Measurements from ENCODE around the gene HNF4A.

The HNF4A gene

GRCh38 chr20:44445742-44446710 is 90.5 kb downstream of the HNF4A start:
- no peaks in the 10 kb centered on the region for H3K9me3 ChIP-seq (ENCODE audit: low read length)
- H3K9ac ChIP-seq (ENCODE audit: low read length) = no peak overlapping the region
- no peaks in the 10 kb centered on the region for H3K36me3 ChIP-seq (ENCODE audit: insufficient read depth, low read length)
- no peaks in the 10 kb centered on the region for H3K4me1 ChIP-seq (ENCODE audit: insufficient read depth, low read length)
- H3K4me3 ChIP-seq (ENCODE audit: low read depth in 1 of 2, low read length in 2 of 2) = no peak overlapping the region
- H3K27me3 ChIP-seq (ENCODE audit: control insufficient read depth in 1 of 2, insufficient read depth in 2 of 2, low read length in 2 of 2) = no peaks in the 10 kb centered on the region
- H3K27ac ChIP-seq (ENCODE audit: low read depth, low read length) = no peak overlapping the region

- Histone ChIP-seq H3K4me3 (ENCODE audit: low read depth in 1 of 2, low read length in 2 of 2) (no peak overlapping the region), H3K9me3 (ENCODE audit: low read length) (no peaks in the 10 kb centered on the region), H3K27me3 (ENCODE audit: control insufficient read depth in 1 of 2, insufficient read depth in 2 of 2, low read length in 2 of 2) (no peaks in the 10 kb centered on the region), H3K27ac (ENCODE audit: low read depth, low read length) (no peak overlapping the region), H3K4me1 (ENCODE audit: insufficient read depth, low read length) (no peaks in the 10 kb centered on the region), H3K36me3 (ENCODE audit: insufficient read depth, low read length) (no peaks in the 10 kb centered on the region), H3K9ac (ENCODE audit: low read length) (no peak overlapping the region)
These were observed 92.4 kb downstream of the HNF4A start for GRCh38 chr20:44447827-44448419.

GRCh38 chr20:44448753-44449546 is 93.5 kb downstream of the HNF4A start:
- no peaks in the 10 kb centered on the region for H3K36me3 ChIP-seq (ENCODE audit: insufficient read depth, low read length)
- H3K27me3 ChIP-seq (ENCODE audit: control insufficient read depth in 1 of 2, insufficient read depth in 2 of 2, low read length in 2 of 2) = no peaks in the 10 kb centered on the region
- H3K27ac ChIP-seq (ENCODE audit: low read depth, low read length) = no peak overlapping the region
- H3K4me1 ChIP-seq (ENCODE audit: insufficient read depth, low read length) = no peaks in the 10 kb centered on the region
- H3K4me3 ChIP-seq (ENCODE audit: low read depth in 1 of 2, low read length in 2 of 2) = no peak overlapping the region
- no peaks in the 10 kb centered on the region for H3K9me3 ChIP-seq (ENCODE audit: low read length)
- no peak overlapping the region for H3K9ac ChIP-seq (ENCODE audit: low read length)

GRCh38 chr20:44449864-44450263 is 94.4 kb downstream of the HNF4A start:
- H3K27ac ChIP-seq (ENCODE audit: low read depth, low read length) = no peak overlapping the region
- H3K4me3 ChIP-seq (ENCODE audit: low read depth in 1 of 2, low read length in 2 of 2) = no peak overlapping the region
- H3K27me3 ChIP-seq (ENCODE audit: control insufficient read depth in 1 of 2, insufficient read depth in 2 of 2, low read length in 2 of 2) = no peaks in the 10 kb centered on the region
- H3K9ac ChIP-seq (ENCODE audit: low read length) = no peak overlapping the region
- H3K9me3 ChIP-seq (ENCODE audit: low read length) = no peaks in the 10 kb centered on the region
- H3K36me3 ChIP-seq (ENCODE audit: insufficient read depth, low read length) = no peaks in the 10 kb centered on the region
- no peaks in the 10 kb centered on the region for H3K4me1 ChIP-seq (ENCODE audit: insufficient read depth, low read length)

DNA sequence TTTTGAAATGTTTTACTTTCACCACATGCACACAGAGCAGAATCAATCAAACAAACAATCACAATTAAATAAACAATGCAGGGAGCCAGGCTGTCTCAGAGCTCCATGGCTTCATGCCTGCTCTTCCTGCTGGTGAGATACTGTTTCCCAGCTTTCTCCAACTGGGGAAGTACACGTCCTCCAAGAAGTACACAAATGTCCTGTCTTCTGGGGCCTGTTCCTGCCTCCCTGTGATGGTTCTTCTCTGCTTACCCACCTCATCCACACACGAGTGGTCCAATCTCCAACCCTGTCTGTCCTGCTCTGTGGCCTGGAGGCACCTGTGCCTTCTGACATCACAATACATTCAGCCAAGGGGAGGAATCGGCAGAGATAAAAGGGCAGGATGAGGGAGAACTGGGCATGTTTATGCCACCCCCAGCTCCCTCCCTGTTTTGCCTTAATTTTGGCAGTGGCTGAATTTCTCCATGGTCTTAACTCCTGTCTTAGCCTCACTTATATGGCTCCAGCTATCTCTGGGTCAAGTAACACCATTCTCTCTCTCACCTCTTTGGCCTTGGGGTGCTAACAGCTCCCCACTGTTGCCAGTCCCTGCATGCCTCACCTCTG is 94.9 kb downstream of the HNF4A start:
- Histone ChIP-seq H3K36me3 (ENCODE audit: insufficient read depth, low read length) (no peaks in the 10 kb centered on the region), H3K9ac (ENCODE audit: low read length) (no peak overlapping the region), H3K4me1 (ENCODE audit: insufficient read depth, low read length) (no peaks in the 10 kb centered on the region), H3K9me3 (ENCODE audit: low read length) (no peaks in the 10 kb centered on the region), H3K27me3 (ENCODE audit: control insufficient read depth in 1 of 2, insufficient read depth in 2 of 2, low read length in 2 of 2) (no peaks in the 10 kb centered on the region), H3K27ac (ENCODE audit: low read depth, low read length) (no peak overlapping the region), H3K4me3 (ENCODE audit: low read depth in 1 of 2, low read length in 2 of 2) (no peak overlapping the region)

GRCh38 chr20:44450903-44451450 is 95.5 kb downstream of the HNF4A start:
- no peaks in the 10 kb centered on the region for H3K36me3 ChIP-seq (ENCODE audit: insufficient read depth, low read length)
- H3K9ac ChIP-seq (ENCODE audit: low read length) = no peak overlapping the region
- H3K27me3 ChIP-seq (ENCODE audit: control insufficient read depth in 1 of 2, insufficient read depth in 2 of 2, low read length in 2 of 2) = no peaks in the 10 kb centered on the region
- H3K4me1 ChIP-seq (ENCODE audit: insufficient read depth, low read length) = no peaks in the 10 kb centered on the region
- no peak overlapping the region for H3K27ac ChIP-seq (ENCODE audit: low read depth, low read length)
- no peak overlapping the region for H3K4me3 ChIP-seq (ENCODE audit: low read depth in 1 of 2, low read length in 2 of 2)
- no peaks in the 10 kb centered on the region for H3K9me3 ChIP-seq (ENCODE audit: low read length)

DNA sequence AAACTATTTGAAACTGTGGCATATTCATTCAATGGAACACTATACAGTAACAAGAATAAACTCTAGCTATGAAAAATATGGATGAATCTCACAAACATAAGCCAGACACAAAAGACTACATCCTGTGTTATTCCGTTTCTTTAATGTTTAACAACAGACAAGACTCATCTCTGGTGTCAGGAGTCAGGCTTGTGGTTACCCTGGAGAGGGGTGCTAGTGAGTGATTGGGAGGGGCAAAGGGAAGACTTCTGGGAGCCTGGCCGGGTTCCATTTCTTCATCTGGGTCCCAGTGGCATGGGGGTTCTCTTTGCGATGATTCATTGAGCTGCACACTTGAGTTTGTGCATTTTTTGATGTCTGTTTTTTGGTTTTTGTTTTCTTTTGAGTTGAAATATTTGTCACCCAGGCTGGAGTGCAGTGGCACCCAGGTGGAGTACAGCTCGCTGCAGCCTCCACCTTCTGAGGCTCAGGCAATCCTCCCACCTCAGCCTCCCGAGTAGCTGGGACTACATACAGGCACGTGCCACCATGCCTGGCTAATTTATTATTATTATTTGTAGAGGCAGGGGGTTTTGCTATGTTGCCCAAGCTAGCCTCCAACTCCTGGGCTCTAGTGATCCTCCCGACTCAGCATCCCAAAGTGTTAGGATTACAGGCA is 98.9 kb downstream of the HNF4A start:
- no peaks in the 10 kb centered on the region for H3K4me1 ChIP-seq (ENCODE audit: insufficient read depth, low read length)
- H3K9ac ChIP-seq (ENCODE audit: low read length) = no peak overlapping the region
- H3K4me3 ChIP-seq (ENCODE audit: low read depth in 1 of 2, low read length in 2 of 2) = no peak overlapping the region
- H3K36me3 ChIP-seq (ENCODE audit: insufficient read depth, low read length) = no peaks in the 10 kb centered on the region
- H3K27ac ChIP-seq (ENCODE audit: low read depth, low read length) = no peak overlapping the region
- H3K9me3 ChIP-seq (ENCODE audit: low read length) = no peaks in the 10 kb centered on the region
- no peaks in the 10 kb centered on the region for H3K27me3 ChIP-seq (ENCODE audit: control insufficient read depth in 1 of 2, insufficient read depth in 2 of 2, low read length in 2 of 2)

DNA sequence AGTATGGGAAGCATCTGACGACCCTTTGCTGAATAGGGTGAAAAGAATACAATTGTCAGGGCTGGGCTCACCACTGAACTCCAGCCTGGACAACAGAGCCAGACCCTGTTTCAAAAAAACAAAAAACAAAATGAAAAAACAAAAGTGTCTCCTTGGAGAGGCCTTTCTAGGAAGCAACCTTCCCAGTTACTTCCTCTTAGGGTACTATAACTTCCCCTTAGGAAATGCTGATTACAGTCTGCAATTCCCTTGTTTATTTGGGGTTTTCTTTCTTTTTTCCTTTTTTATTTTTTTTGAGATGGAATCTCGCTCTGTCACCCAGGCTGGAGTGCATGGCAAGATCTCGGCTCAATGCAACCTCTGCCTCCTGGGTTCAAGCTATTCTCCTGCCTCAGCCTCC is 99.6 kb downstream of the HNF4A start:
- Histone ChIP-seq H3K27me3 (ENCODE audit: control insufficient read depth in 1 of 2, insufficient read depth in 2 of 2, low read length in 2 of 2) (no peaks in the 10 kb centered on the region), H3K9ac (ENCODE audit: low read length) (no peak overlapping the region), H3K4me3 (ENCODE audit: low read depth in 1 of 2, low read length in 2 of 2) (no peak overlapping the region), H3K9me3 (ENCODE audit: low read length) (no peaks in the 10 kb centered on the region), H3K36me3 (ENCODE audit: insufficient read depth, low read length) (no peaks in the 10 kb centered on the region), H3K27ac (ENCODE audit: low read depth, low read length) (no peak overlapping the region), H3K4me1 (ENCODE audit: insufficient read depth, low read length) (no peaks in the 10 kb centered on the region)

- no peaks in the 10 kb centered on the region for H3K27me3 ChIP-seq (ENCODE audit: control insufficient read depth in 1 of 2, insufficient read depth in 2 of 2, low read length in 2 of 2)
- H3K36me3 ChIP-seq (ENCODE audit: insufficient read depth, low read length) = no peaks in the 10 kb centered on the region
- no peak overlapping the region for H3K9ac ChIP-seq (ENCODE audit: low read length)
- H3K9me3 ChIP-seq (ENCODE audit: low read length) = no peaks in the 10 kb centered on the region
- no peak overlapping the region for H3K4me3 ChIP-seq (ENCODE audit: low read depth in 1 of 2, low read length in 2 of 2)
- H3K27ac ChIP-seq (ENCODE audit: low read depth, low read length) = no peak overlapping the region
- H3K4me1 ChIP-seq (ENCODE audit: insufficient read depth, low read length) = no peaks in the 10 kb centered on the region
These were observed 101.1 kb downstream of the HNF4A start for GRCh38 chr20:44456611-44457010.

GRCh38 chr20:44457016-44457415 is 101.5 kb downstream of the HNF4A start:
- Histone ChIP-seq H3K27me3 (ENCODE audit: control insufficient read depth in 1 of 2, insufficient read depth in 2 of 2, low read length in 2 of 2) (no peaks in the 10 kb centered on the region), H3K36me3 (ENCODE audit: insufficient read depth, low read length) (no peaks in the 10 kb centered on the region), H3K9me3 (ENCODE audit: low read length) (no peaks in the 10 kb centered on the region), H3K4me1 (ENCODE audit: insufficient read depth, low read length) (no peaks in the 10 kb centered on the region), H3K4me3 (ENCODE audit: low read depth in 1 of 2, low read length in 2 of 2) (no peak overlapping the region), H3K9ac (ENCODE audit: low read length) (no peak overlapping the region), H3K27ac (ENCODE audit: low read depth, low read length) (no peak overlapping the region)
